Tracheal epithelial cell (primary cell): ENCODE data around the gene TMEM167B. TPM values are rescaled to one million over a fixed set of nuclear protein-coding genes. Genes with fewer than 3 reads are reported as not detected.

Experiments
- total RNA-seq: library from RNA; depleted of rRNA; stranded (reverse); fragments of >200 nt; gene quantifications from 2 replicates; pipeline ENCODE4 v1.2.1, GENCODE V29; 2014

The TMEM167B gene
- 21.0 and 48.6 TPM in 2 replicates for total RNA-seq

GRCh38 chr1:109090196-109091077 lies at the start of gene TMEM167B:
Gene TMEM167B (plus strand): TSS chr1:109090764. CDS start chr1:109090873, 109 bp downstream.

GRCh38 chr1:109041621-109042468 lies 48.7 kb upstream of the TMEM167B start, which contains the start of gene WDR47:
Gene WDR47 (minus strand): TSS chr1:109042102. CDS start chr1:109023512, 18,590 bp downstream.

DNA sequence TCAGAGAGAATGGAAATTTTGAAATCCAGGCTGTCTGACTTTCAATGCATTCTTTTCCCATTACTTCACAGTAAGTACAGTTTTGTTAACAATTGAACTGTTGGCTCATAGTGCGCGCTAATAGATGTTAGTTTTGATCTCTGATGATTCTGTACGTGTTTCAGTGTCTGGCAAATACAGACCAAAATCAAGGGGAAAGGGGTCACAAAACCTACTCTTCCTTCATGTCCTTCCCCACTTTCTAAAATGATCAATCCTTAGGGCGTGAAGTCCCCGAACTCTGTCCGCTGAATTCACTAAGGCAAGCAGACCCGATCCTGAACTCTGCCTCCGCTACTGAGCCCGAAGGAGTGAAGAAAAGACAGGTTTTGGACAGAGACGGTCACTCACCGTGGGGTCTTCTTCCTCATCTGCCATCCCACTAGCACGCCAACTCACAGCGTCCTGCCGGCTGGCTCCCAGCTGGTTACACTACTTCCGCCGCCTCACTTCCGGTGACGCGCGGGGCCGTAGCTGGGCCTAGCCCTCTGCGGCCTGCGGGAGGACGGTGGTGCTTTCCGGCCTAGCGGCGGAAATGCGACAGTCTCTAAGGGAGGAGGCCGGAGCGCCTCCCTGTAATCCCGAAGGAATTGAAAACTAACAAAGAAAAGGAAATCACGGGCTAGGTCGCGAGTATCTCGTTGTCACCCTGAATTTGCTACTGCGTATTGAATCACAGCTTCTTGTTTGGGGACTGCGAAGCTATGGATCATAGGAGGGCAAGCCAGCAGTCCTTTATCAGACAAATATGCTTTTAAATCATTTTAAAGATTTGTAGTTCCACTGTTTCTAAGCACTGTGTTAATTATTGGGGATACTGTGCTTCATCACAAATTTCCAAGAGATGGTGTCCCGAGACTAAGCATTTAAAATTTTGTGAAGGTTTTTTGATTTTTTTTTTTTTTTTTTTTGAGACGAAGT lies 14.8 kb upstream of the TMEM167B start, which contains the start of gene TAF13:
TAF13 (minus strand) TSS at position 473 of the 960 bp plus-strand sequence; CDS start at position 417, 56 bp downstream.

DNA sequence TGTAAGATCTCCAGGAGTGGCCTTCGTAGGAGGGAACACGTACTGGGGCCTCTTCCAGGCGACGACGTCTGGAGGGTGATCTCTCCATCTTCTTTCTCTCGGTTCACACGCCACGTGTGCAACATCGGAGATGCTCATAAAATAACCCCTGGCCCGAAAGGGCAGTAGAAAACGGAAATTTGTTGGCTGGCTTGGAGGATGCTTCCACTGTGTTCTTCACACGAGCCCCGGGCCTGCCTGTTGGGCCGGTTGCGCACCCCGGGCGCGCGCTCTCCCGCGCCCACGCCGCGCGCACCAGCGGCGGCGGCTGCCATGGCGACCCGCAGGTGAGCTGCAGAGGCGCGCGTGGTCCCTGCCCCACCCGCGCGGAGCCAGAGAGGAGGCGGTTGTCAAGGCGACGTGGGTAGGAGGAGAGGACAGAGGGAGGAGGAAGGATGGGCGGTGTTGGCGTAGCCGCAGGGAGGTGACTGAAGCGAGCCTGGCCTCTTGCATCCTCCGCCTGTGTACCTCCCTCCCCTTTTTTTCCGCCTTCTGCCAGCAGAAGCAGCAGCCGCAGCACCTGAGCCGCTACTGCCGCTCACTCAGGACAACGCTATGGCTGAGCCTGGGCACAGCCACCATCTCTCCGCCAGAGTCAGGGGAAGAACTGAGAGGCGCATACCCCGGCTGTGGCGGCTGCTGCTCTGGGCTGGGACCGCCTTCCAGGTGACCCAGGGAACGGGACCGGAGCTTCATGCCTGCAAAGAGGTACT lies 23.2 kb downstream of the TMEM167B start, which contains the start of gene ELAPOR1:
ELAPOR1 (plus strand) TSS at position 526 of the 752 bp plus-strand sequence; CDS start at position 595, 69 bp downstream.

Other genes with a start within 250 kb of the TMEM167B start
- gene AKNAD1, start 233.7 kb upstream of the TMEM167B start, total RNA-seq: not detected in 2 replicates
- 44.3 and 123 TPM in 2 replicates for gene GPSM2, start 213.8 kb upstream of the TMEM167B start, total RNA-seq
- gene CLCC1, start 127.3 kb upstream of the TMEM167B start, total RNA-seq: 19.0 and 28.1 TPM in 2 replicates
- gene WDR47, start 48.7 kb upstream of the TMEM167B start, total RNA-seq: 16.4 and 24.1 TPM in 2 replicates
- gene TAF13, start 14.8 kb upstream of the TMEM167B start, total RNA-seq: 67.4 and 106 TPM in 2 replicates
- under 0.01 and 0.24 TPM in 2 replicates for gene ELAPOR1, start 23.4 kb downstream of the TMEM167B start, total RNA-seq
- gene SARS1, start 123.2 kb downstream of the TMEM167B start, total RNA-seq: 439 and 442 TPM in 2 replicates
- gene CELSR2, start 158.8 kb downstream of the TMEM167B start, total RNA-seq: 28.4 and 29.6 TPM in 2 replicates
- 0.48 and 1.1 TPM in 2 replicates for gene PSRC1, start 192.4 kb downstream of the TMEM167B start, total RNA-seq
- 0.24 TPM in 1 of 2 replicates, not detected in the other for gene MYBPHL, start 216.2 kb downstream of the TMEM167B start, total RNA-seq